ENCODE measurements around the gene NF2. TPM values are rescaled to one million over a fixed set of nuclear protein-coding genes. Genes with fewer than 3 reads are reported as not detected.
A peak's percentile ranks its signal among the peaks of the same experiment; 100 is the strongest.

NF2 gene
- total RNA-seq, 1 donor from 2014 or later: 73.0 TPM

DNA sequence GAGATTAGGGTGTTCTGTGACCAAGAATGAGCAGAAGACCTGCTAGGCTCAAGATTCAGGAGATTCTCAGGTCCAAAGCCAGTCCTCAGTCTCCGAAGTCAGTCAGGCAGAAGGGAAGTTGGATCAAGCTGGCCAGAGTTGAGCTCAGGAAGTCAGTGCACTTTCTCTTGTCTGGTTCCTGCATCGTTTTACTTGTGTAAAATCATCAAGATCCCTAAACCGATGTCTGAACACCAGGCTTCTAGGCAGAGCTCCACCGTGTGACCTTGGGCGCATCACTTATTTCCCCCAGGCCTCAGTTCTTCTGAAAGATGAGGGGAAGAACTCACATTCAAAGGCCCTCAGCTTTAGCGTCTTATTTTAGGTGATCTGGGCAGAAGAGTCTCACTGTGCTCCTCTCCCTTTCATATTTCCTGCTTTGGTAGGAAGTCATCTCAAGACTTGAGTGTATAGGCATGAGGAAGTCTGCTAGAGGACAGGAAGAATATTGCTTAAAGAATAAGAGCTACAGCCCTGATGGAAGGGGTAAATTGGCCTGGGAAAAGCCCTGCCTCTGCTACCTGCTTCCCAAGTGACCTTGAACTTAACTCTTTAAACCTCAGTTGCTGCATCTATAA lies 20.2 kb downstream of the NF2 start:
- peak overlapping the region; percentile 95 for H3K27ac Mint-ChIP-seq (ENCODE audit: unreplicated experiment)
- no peak for DNase-seq (ENCODE audit: low spot score)
- H3K4me3 Mint-ChIP-seq (ENCODE audit: unreplicated experiment): no peak overlapping the region
- peaks cover 76% of the 10 kb centered on the region for H3K4me1 Mint-ChIP-seq (ENCODE audit: low read depth)
- no peaks in the 10 kb centered on the region for H3K36me3 Mint-ChIP-seq (ENCODE audit: low read depth)
- H3K27me3 Mint-ChIP-seq (ENCODE audit: low read depth): no peaks in the 10 kb centered on the region
- TF ChIP-seq, protein P1, sequence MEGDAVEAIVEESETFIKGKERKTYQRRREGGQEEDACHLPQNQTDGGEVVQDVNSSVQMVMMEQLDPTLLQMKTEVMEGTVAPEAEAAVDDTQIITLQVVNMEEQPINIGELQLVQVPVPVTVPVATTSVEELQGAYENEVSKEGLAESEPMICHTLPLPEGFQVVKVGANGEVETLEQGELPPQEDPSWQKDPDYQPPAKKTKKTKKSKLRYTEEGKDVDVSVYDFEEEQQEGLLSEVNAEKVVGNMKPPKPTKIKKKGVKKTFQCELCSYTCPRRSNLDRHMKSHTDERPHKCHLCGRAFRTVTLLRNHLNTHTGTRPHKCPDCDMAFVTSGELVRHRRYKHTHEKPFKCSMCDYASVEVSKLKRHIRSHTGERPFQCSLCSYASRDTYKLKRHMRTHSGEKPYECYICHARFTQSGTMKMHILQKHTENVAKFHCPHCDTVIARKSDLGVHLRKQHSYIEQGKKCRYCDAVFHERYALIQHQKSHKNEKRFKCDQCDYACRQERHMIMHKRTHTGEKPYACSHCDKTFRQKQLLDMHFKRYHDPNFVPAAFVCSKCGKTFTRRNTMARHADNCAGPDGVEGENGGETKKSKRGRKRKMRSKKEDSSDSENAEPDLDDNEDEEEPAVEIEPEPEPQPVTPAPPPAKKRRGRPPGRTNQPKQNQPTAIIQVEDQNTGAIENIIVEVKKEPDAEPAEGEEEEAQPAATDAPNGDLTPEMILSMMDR (IDR thresholded peaks at IDR 0.05): no peak
- no peaks in the 10 kb centered on the region for H3K9me3 Mint-ChIP-seq (ENCODE audit: low read depth)

DNA sequence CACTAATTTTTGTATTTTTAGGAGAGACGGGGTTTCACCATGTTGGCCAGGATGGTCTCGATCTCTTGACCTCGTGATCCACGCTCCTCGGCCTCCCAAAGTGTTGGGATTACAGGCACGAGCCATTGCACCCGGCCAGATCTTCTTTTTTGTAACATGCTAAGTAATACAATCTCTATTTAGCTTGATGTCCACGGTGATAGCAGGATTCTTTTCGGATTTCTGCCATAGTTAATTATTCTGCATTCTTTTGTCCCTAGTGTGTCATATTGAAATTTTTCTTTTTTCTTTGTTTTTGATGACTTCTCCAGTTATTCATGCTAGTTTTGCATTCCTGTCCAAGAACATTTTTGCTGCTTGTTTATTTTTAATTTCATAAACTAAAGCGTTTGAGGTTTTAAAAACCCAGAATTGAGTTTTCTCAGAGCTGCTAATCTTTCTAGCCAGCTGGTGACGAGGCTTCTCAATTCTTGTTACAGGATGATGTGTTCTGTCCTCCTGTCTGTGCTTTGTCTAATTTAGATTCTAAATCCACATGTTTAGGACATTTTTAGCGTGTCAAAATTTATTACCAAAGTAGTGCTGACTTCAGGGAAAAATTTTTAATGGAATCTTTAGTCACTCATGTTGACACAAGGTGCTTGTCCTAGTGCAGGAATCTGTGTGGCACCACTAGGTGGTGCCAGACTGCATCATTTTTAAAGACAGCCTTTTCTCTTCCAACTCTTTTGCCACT lies 21.8 kb downstream of the NF2 start:
- DNase-seq (ENCODE audit: low spot score): no peak
- TF ChIP-seq, protein P1 (IDR thresholded peaks at IDR 0.05): peak; percentile 99
- H3K4me3 Mint-ChIP-seq (ENCODE audit: unreplicated experiment): peak overlapping the region; percentile 5
- peaks cover 78% of the 10 kb centered on the region for H3K4me1 Mint-ChIP-seq (ENCODE audit: low read depth)
- no peaks in the 10 kb centered on the region for H3K36me3 Mint-ChIP-seq (ENCODE audit: low read depth)
- no peaks in the 10 kb centered on the region for H3K27me3 Mint-ChIP-seq (ENCODE audit: low read depth)
- H3K27ac Mint-ChIP-seq (ENCODE audit: unreplicated experiment): peak overlapping the region; percentile 89
- no peaks in the 10 kb centered on the region for H3K9me3 Mint-ChIP-seq (ENCODE audit: low read depth)

DNA sequence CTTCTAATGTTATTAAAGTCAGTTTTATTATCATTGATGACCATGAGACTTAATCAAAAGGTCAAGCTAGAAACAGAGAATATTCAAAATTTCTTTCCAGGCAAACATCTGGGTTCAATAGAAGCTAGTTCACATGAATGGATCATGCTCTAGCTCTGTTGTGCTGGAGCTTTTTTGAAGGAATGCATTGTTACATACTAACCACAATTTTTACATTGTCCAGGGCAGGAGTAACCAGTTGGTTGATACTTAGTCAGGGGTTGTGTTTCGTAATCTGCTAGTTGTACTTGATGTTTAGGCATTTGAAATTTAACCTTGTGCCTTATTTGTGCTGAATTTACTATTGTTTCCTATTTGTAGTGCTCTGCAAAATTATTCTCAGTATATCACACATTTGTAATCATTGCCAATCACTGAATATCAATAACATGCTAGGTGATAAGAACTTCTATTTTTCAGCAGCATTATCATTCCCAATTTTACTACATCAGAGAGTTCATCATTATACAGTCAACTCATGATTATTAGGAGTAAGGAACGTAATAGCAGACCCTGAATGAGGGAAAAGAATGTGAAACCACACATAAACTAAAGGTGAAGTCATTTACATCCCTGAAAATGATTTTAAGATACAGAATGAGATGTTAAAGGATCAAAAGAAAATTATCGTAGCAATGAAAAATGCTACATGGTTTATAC lies 23.2 kb downstream of the NF2 start:
- TF ChIP-seq, protein P1 (IDR thresholded peaks at IDR 0.05): no peak

GRCh38 chr22:29627196-29627535 lies 23.7 kb downstream of the NF2 start:
- no peaks in the 10 kb centered on the region for H3K36me3 Mint-ChIP-seq (ENCODE audit: low read depth)
- DNase-seq (ENCODE audit: low spot score): no peak
- no peaks in the 10 kb centered on the region for H3K27me3 Mint-ChIP-seq (ENCODE audit: low read depth)
- H3K4me3 Mint-ChIP-seq (ENCODE audit: unreplicated experiment): no peak overlapping the region
- no peak overlapping the region for H3K27ac Mint-ChIP-seq (ENCODE audit: unreplicated experiment)
- no peaks in the 10 kb centered on the region for H3K9me3 Mint-ChIP-seq (ENCODE audit: low read depth)
- H3K4me1 Mint-ChIP-seq (ENCODE audit: low read depth): peaks cover 66% of the 10 kb centered on the region
- TF ChIP-seq, protein P1 (IDR thresholded peaks at IDR 0.05): no peak

More for the DNA sequence above, 23.2 kb downstream of the NF2 start:
- peak overlapping the region; percentile 89 for H3K27ac Mint-ChIP-seq (ENCODE audit: unreplicated experiment)
- peaks cover 71% of the 10 kb centered on the region for H3K4me1 Mint-ChIP-seq (ENCODE audit: low read depth)
- H3K27me3 Mint-ChIP-seq (ENCODE audit: low read depth): no peaks in the 10 kb centered on the region
- no peak for DNase-seq (ENCODE audit: low spot score)
- no peak overlapping the region for H3K4me3 Mint-ChIP-seq (ENCODE audit: unreplicated experiment)
- no peaks in the 10 kb centered on the region for H3K36me3 Mint-ChIP-seq (ENCODE audit: low read depth)
- no peaks in the 10 kb centered on the region for H3K9me3 Mint-ChIP-seq (ENCODE audit: low read depth)

All from chondrocyte (in vitro differentiated cells).